Stimulated activated CD4-positive, alpha-beta T cell treated with anti-CD3 and anti-CD28 coated beads, Interleukin-1b, Interleukin-23, amount 100 ng/mL, for 48 hours (primary cell): ENCODE results near the gene CHD6.

ENCODE experiments used
- DNase-seq: peaks from one replicate; pipeline ENCODE4 v3.0.0-alpha.2; 2020

The CHD6 gene

GRCh38 chr20:41458761-41459160, 159.4 kb downstream of the CHD6 start:
- no peak for DNase-seq

- no peak for DNase-seq
Measured at GRCh38 chr20:41457173-41457857, 160.9 kb downstream of the CHD6 start.

GRCh38 chr20:41456351-41456750, 161.8 kb downstream of the CHD6 start:
- DNase-seq = no peak

DNA sequence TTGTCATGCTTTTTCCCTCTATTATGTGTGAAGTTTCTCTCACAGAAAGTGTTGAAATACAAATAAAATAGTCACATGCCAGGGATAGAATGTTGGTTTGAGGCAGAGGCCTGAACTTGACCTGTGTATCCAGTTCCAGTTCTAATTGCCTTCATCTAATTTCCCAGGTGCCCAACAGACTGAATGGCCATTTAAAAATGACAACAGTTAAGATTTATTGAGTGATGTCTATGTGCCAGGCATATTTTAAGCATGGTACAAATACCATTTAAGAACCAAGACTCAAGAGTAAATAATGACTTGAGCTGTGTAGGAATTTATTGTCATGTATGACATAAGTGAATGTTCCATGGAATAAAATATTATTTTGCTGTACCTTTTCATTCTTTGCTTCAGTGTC, 163.9 kb downstream of the CHD6 start:
- DNase-seq = no peak

DNA sequence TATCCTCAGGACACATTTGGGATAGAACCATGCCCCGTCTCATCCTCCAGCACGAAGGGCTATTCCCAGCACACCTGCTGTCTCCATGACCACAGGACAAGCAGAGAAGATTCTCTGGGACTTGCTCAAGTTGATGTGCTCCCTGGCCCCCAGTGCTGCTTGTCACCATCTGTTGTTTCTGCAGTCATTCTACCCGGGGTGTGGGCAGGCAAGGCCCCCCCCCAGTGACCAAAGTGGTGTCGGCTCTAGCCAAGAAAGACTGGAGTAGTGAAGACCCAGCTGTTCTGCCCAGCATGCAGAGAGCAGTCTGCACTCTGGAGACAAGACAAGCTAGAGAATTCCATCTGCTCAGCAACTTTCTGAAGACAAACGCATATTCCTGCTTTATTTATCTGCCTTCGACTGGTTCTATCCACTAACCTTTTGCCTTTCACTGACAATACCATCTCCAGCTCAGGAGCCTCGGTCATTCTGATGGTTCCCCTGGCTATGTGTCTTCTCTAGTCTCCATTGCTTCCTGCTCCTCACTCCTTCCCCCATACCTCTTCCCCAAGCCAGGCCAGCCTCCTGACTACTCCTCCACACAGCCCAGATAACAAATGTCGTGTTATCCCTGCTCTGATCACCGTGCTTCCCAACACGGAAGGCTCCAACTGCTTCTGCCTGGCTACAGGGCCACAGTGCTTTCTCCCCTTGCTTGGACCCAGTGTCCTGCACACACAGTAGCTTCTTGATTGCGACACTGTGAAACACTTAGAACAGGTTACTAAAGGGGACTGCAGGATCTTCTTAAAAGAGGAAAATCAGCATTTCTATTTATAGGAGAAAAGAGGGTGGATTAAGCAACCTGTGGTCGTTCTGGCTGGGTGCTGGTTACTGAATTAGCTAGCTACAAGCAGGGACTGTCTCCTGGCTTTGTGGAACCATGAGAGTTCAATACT, 164.9 kb downstream of the CHD6 start:
- DNase-seq = no peak

- DNase-seq = no peak
Measured at GRCh38 chr20:41452226-41452625, 166.0 kb downstream of the CHD6 start.

GRCh38 chr20:41447006-41447405, 171.2 kb downstream of the CHD6 start:
- DNase-seq = no peak

GRCh38 chr20:41446456-41446855, 171.7 kb downstream of the CHD6 start:
- DNase-seq = no peak

GRCh38 chr20:41444821-41445220, 173.4 kb downstream of the CHD6 start:
- no peak for DNase-seq

GRCh38 chr20:41443691-41444090, 174.5 kb downstream of the CHD6 start:
- no peak for DNase-seq

GRCh38 chr20:41440882-41441281, 177.3 kb downstream of the CHD6 start:
- DNase-seq = no peak

DNA sequence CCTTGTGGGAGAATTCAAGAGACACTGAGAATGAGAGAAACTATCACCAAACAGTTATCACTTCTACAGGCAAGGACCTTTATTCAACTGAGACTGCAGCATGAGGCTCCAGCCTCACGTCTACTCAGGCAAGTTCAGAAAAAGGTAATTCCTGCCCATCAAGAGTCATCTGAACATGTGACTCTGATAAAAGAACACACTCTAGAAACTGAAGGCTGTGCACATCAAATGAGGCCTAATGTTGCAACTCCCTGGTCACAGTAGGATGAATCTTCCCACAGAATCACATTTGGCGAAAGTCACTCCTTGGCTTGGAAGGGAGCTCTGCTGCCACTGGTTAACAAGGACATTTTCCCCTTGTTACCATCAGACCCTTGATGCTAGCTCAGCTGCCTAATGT, 180.3 kb downstream of the CHD6 start:
- DNase-seq = no peak

- DNase-seq = no peak
Measured at GRCh38 chr20:41436679-41437078, 181.5 kb downstream of the CHD6 start.

DNA sequence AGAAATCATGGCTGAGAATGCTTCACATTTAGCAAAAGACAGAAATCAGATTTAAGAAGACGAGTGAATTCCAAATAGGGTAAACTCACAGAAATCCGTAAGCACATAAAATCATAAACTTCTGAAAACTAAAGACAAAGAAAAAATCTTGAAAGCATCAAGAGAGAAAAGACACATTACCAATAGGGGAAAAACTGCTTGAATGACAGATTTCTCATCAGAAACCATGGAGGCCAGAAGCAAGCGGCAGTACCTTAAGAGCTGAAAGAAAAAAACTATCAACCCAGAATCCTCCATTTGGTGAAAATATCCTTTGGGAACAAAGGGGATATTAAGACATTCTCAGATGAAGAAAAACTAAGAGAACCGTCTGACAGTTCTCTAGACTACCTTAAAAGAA, 185.0 kb downstream of the CHD6 start:
- no peak for DNase-seq

DNA sequence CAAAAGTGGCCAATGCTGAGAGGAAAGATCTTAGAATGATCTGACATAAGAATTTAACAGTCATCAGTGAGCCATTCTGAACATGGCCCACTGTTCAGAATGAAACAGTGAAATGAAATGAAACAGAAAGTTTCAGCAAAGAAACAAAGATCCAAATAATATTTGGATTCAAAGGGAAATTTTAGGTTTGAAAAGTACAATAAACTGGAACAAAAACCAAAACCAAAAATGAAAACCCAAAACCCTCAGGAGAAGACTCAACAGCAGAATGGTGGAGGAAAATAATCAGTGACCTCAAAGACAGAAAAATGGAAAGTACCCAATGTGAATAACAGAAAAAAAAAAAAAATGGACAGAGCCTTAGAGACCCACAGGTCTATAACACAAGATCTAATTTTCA, 185.4 kb downstream of the CHD6 start:
- no peak for DNase-seq

DNA sequence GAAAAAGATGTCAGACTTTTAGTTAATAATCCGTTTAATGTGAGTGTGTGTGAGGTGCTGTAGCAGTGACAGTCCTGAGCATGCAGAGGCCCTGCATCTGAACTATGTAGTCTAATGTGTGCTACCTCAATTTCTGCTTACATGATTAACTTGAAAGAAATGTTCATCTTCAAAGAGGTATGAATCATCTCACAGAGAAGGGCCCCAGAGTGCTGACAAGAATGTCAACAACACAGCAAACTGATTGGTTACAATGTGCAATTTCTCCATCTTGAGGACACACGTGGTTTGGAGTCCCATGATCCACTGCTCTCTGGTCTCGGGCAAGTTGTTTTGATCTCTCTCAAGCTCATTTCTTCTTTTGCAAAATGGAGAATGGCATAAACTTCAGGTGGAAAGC, 189.9 kb downstream of the CHD6 start:
- DNase-seq = peak; percentile 42

DNA sequence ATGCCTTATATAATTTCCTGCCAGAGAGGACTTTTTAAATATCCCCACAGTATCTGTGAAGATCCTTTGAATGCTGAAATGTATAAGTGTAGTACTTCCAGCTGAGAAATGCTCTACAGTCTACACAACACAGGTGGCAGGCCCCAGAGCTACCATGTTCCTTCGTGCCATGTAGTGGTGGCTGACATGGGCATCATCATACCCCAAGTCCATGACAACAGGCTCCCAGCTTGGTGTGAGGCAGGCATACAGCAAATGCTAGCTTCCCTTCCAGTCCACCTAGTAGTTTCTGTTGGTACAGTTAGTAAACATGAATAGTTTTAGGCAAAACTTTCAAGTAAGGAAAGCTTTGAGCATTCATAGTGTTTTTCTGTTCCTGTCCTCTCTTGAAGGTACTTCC, 190.3 kb downstream of the CHD6 start:
- no peak for DNase-seq

- DNase-seq = no peak
Measured at GRCh38 chr20:41426976-41427375, 191.2 kb downstream of the CHD6 start.

- DNase-seq = no peak
Measured at GRCh38 chr20:41426086-41426830, 191.9 kb downstream of the CHD6 start.

DNA sequence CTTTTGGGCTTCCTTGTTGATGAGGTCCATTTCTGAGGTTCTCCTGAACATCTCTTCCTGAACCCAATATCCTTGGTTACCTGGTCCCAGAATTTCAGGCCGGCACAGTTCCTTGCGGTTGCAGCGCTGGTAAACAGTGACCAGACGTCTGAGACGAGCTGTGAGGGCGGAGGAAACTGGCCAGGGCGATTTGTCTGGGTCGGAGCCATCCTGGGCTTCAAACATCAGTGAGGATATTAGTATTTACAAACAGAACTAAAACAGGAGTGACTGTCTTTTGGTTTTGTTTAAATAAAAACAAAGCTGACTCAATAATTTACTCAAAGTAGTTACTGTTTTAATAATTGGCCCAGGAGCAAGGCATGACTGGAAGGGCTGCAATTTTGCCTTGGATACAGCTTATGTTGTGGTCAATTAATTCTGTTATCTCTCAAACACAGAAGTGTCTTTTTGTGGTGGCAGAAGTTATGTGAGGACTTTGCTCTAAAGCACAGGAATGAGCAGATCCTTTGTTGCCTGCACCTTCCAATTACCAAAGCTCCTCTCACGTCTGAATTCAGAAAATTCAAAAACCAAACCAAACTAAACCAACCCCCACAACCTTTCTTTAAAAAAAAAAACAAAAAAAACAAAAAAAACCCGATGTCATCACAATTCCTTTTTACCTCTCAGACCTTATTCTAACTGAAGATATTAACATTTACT, 192.8 kb downstream of the CHD6 start:
- DNase-seq = no peak

DNA sequence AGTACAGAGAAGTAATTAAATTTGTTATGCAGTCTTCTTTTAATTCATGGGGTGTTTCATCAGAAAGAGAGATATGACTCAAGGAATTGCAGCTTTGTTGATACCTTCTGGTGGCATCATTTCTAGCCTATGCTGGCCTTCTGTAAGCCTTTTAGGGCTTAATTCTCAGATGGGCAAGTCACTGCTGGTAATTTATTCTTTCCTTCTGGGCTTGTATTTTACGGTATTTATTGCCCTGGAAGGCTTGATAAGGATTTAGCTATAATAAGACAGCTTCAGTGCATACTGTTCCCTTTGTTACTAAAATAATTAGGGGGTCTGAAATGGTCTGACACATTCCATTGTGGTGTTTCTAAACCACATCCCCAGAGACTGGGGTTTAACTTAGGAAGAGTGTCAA, 193.6 kb downstream of the CHD6 start:
- no peak for DNase-seq

DNA sequence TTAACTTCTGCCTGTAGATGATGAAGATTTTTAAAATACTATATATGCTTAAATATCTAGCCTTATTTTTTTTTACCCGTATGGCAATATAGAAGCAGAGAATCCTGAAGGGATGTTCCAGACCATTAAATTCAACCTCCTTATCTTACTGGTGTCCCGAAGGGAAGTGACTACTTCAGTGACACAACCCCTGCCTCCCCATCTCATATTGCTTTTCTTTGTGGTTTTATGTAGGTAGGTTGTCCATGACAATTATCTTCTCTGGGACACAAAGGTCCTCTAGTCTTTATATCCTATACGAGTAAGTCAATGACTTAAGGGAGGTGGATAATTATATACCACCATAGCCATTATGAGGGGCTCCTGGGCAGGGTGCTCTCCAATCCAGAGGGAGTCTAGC, 194.2 kb downstream of the CHD6 start:
- no peak for DNase-seq

GRCh38 chr20:41422953-41423352, 195.2 kb downstream of the CHD6 start:
- DNase-seq = no peak
